GM21723 (cell line): ENCODE measurements around the gene ITFG1.
A peak's percentile ranks its signal among the peaks of the same experiment; 100 is the strongest.
"Not testable (repeated sequence)": the region's sequence is repeated elsewhere in the genome, so short reads cannot be mapped to it uniquely, and the experiment has no call there.

Experiments used
- ATAC-seq: cut with Tn5 transposase; IDR thresholded peaks from one replicate; pipeline ENCODE4 v1.9.1; 2021; ENCODE audit warnings: mild to moderate bottlenecking, moderate library complexity; ENCODE audit not compliant: unreplicated experiment

ITFG1 gene

GRCh38 chr16:47162670-47163420 lies 298.0 kb downstream of the ITFG1 start:
- ATAC-seq, result no peak

GRCh38 chr16:47161464-47161863 lies 299.4 kb downstream of the ITFG1 start:
- no peak for ATAC-seq

GRCh38 chr16:47160422-47160821 lies 300.4 kb downstream of the ITFG1 start:
- no peak for ATAC-seq

- ATAC-seq, result no peak
Measured at GRCh38 chr16:47158992-47159391, 301.9 kb downstream of the ITFG1 start.

GRCh38 chr16:47156680-47157215 lies 304.1 kb downstream of the ITFG1 start:
- ATAC-seq, result no peak

GRCh38 chr16:47152501-47152900 lies 308.4 kb downstream of the ITFG1 start:
- not testable (repeated sequence) for ATAC-seq

GRCh38 chr16:47150067-47150466 lies 310.8 kb downstream of the ITFG1 start:
- ATAC-seq, result no peak

- ATAC-seq, result no peak
Measured at GRCh38 chr16:47144559-47144877, 316.3 kb downstream of the ITFG1 start.

GRCh38 chr16:47143677-47144558 lies 316.9 kb downstream of the ITFG1 start, which contains the start of gene NETO2:
Gene NETO2, minus strand, starts transcription at chr16:47143945. Its CDS starts 333 bp downstream, at chr16:47143612.
- ATAC-seq, result peak; percentile 64

GRCh38 chr16:47142821-47143676 lies 317.8 kb downstream of the ITFG1 start:
- ATAC-seq, result peak; percentile 65

GRCh38 chr16:47142486-47142820 lies 318.4 kb downstream of the ITFG1 start:
- no peak for ATAC-seq

- peak; percentile 60 for ATAC-seq
Measured at GRCh38 chr16:47141773-47142485, 318.9 kb downstream of the ITFG1 start.

- ATAC-seq, result no peak
Measured at GRCh38 chr16:47140686-47141085, 320.2 kb downstream of the ITFG1 start.

- no peak for ATAC-seq
Measured at GRCh38 chr16:47139561-47140185, 321.2 kb downstream of the ITFG1 start.

- not testable (repeated sequence) for ATAC-seq
Measured at GRCh38 chr16:47137925-47138324, 322.9 kb downstream of the ITFG1 start.

- ATAC-seq, result no peak
Measured at GRCh38 chr16:47136099-47136842, 324.6 kb downstream of the ITFG1 start.

- no peak for ATAC-seq
Measured at GRCh38 chr16:47134550-47134949, 326.3 kb downstream of the ITFG1 start.

GRCh38 chr16:47132308-47132707 lies 328.6 kb downstream of the ITFG1 start:
- no peak for ATAC-seq

GRCh38 chr16:47129755-47130435 lies 331.0 kb downstream of the ITFG1 start:
- no peak for ATAC-seq
